ENCODE data around the gene TRPM8.

- TF ChIP-seq GATA2 (IDR thresholded peaks at IDR 0.05; ENCODE audit: low read depth, low read length) (no peak), GATA3 (IDR thresholded peaks at IDR 0.05; ENCODE audit: low read depth, low read length) (no peak)
Observed at GRCh38 chr2:233925402-233925801, 8.2 kb downstream of the TRPM8 start.
